DOHH2 (cell line): Measurements from ENCODE around the gene PRKCE.
A peak's percentile ranks its signal among the peaks of the same experiment; 100 is the strongest.
"Not testable (repeated sequence)": the region's sequence is repeated elsewhere in the genome, so short reads cannot be mapped to it uniquely, and the experiment has no call there.

Experiments used
- H3F3A ChIP-seq: fragments of 200-600 bp; sonication (generic), shearing (Covaris generic); 2 replicates; pipeline ENCODE4 v1.6.0; 2016; ENCODE audit warnings: antibody characterized with exemption, mild to moderate bottlenecking; ENCODE audit not compliant: control insufficient read depth, insufficient read depth
- H3K27ac ChIP-seq: fragments of 200-600 bp; sonication (generic); 2 replicates; pipeline ENCODE4 v1.5.1; 2014; ENCODE audit warnings: low read depth, mild to moderate bottlenecking, low read length, moderate library complexity
- H3K27me3 ChIP-seq: fragments of 200-600 bp; sonication (generic); 2 replicates; pipeline ENCODE4 v1.6.1; 2014; ENCODE audit warnings: mild to moderate bottlenecking, low read length, mixed read lengths; ENCODE audit not compliant: control insufficient read depth
- H3K36me3 ChIP-seq: fragments of 200-600 bp; sonication (generic); 2 replicates; pipeline ENCODE4 v1.6.1; 2014; ENCODE audit warnings: mild to moderate bottlenecking, low read length, moderate library complexity, mixed read lengths; ENCODE audit not compliant: control insufficient read depth
- H3K4me1 ChIP-seq: fragments of 200-600 bp; sonication (generic); 2 replicates; pipeline ENCODE4 v1.6.1; 2014; ENCODE audit warnings: mild to moderate bottlenecking, low read length, mixed read lengths; ENCODE audit not compliant: control insufficient read depth
- H3K4me2 ChIP-seq: fragments of 200-600 bp; sonication (generic); 2 replicates; pipeline ENCODE4 v1.6.0; 2014; ENCODE audit warnings: mild to moderate bottlenecking, low read length, moderate library complexity
- H3K4me3 ChIP-seq: fragments of 200-600 bp; sonication (generic); 2 replicates; pipeline ENCODE4 v1.5.1; 2014; ENCODE audit warnings: mild to moderate bottlenecking, low read length, mixed read lengths
- H3K79me2 ChIP-seq: fragments of 200-600 bp; sonication (generic); 2 replicates; pipeline ENCODE4 v1.6.1; 2014; ENCODE audit warnings: mild to moderate bottlenecking, low read length, mixed read lengths; ENCODE audit not compliant: control insufficient read depth
- H3K9me2 ChIP-seq: fragments of 200-600 bp; sonication (generic); replicated peaks from 2 replicates; pipeline ENCODE4 v1.6.1; 2014; ENCODE audit warnings: mild to moderate bottlenecking, low read length, mixed read lengths; ENCODE audit not compliant: control insufficient read depth
- H3K9me3 ChIP-seq: fragments of 200-600 bp; sonication (generic); 2 replicates; pipeline ENCODE4 v1.6.1; 2014; ENCODE audit warnings: antibody characterized with exemption, low read length, mixed read lengths; ENCODE audit not compliant: control insufficient read depth, insufficient read depth
- H4K20me1 ChIP-seq: fragments of 200-600 bp; sonication (generic); 2 replicates; pipeline ENCODE4 v1.6.0; 2014; ENCODE audit warnings: low read depth, mild to moderate bottlenecking, antibody characterized with exemption, low read length, moderate library complexity; ENCODE audit not compliant: control insufficient read depth, insufficient read depth
- EZH2phosphoT487 ChIP-seq: fragments of 200-600 bp; sonication (generic); IDR thresholded peaks from 2 replicates; pipeline ENCODE4 v1.6.1; 2017; ENCODE audit warnings: borderline replicate concordance, mild to moderate bottlenecking, antibody characterized with exemption, low read length, moderate library complexity, mixed read lengths
- TF ChIP-seq, protein P1 (sequence below): fragments of 200-600 bp; sonication (generic); IDR thresholded peaks from one replicate; pipeline ENCODE4 v1.5.1; 2014; ENCODE audit warnings: antibody characterized with exemption, mild to moderate bottlenecking, low read depth, low read length; ENCODE audit not compliant: poor library complexity, severe bottlenecking

Gene PRKCE

DNA sequence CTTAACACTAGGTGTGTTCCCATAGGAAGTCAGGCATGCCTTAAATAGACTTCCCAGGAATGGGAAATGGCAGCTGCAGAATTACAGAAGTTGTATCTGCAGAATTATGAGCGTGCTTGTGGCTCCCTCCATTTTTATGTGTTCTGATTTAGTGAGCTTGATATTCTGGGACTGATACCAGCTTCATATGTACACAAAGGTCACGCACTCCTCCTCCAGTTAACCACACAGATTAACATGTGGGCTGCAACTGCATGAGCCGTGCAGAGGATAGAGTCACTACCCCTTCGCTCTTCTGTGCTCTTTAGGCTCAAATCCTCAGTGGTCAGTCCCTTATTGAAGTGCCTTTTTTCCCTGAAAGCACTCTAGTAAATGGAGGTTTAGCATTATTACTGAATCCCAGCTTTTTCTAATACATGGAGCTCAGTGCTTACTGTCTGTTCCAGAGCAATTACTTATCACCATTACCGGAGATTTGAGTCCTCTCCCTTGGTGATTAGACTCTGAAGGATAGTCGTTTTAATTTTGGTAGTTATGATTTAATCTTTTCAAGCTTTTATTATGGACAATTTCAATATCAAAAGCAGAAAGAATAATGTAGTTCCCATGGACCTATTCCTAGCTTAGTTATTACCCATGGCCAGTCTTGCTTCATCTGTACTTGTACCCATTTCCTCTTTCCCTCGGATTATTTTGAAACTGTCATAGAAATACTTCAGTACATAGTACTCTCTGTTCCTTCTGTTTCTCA lies 238.3 kb downstream of the PRKCE start:
- Histone ChIP-seq H3K27me3 (peaks cover 10% of the 10 kb centered on the region; the same call in 1 of the 2 replicates), H3K4me3 (no peak overlapping the region), H3F3A (no peaks in the 10 kb centered on the region), H3K79me2 (no peaks in the 10 kb centered on the region), H3K9me3 (no peaks in the 10 kb centered on the region), H3K4me2 (peak overlapping the region; percentile 32; the same call in 1 of the 2 replicates), H3K4me1 (peaks cover 51% of the 10 kb centered on the region), H3K9me2 (no peaks in the 10 kb centered on the region), H3K27ac (no peak overlapping the region), H4K20me1 (no peaks in the 10 kb centered on the region), H3K36me3 (no peaks in the 10 kb centered on the region)
- no peak for TF ChIP-seq EZH2phosphoT487
- TF ChIP-seq, protein P1, sequence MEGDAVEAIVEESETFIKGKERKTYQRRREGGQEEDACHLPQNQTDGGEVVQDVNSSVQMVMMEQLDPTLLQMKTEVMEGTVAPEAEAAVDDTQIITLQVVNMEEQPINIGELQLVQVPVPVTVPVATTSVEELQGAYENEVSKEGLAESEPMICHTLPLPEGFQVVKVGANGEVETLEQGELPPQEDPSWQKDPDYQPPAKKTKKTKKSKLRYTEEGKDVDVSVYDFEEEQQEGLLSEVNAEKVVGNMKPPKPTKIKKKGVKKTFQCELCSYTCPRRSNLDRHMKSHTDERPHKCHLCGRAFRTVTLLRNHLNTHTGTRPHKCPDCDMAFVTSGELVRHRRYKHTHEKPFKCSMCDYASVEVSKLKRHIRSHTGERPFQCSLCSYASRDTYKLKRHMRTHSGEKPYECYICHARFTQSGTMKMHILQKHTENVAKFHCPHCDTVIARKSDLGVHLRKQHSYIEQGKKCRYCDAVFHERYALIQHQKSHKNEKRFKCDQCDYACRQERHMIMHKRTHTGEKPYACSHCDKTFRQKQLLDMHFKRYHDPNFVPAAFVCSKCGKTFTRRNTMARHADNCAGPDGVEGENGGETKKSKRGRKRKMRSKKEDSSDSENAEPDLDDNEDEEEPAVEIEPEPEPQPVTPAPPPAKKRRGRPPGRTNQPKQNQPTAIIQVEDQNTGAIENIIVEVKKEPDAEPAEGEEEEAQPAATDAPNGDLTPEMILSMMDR, result no peak

DNA sequence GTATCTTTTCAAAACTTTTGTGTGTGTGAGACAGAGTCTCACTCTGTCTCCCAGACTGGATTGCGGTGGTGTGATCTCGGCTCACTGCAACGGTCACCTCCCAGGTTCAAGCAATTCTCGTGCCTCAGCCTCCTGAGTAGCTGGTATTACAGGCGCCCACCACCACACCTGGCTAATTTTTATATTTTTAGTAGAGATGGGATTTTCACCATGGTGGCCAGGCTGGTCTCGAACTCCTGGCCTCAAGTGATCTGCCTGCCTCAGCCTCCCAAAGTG lies 238.8 kb downstream of the PRKCE start:
- H3K27ac ChIP-seq, H4K20me1 ChIP-seq: not testable (repeated sequence)
- H3K4me1 ChIP-seq, result peaks cover 47% of the 10 kb centered on the region

GRCh38 chr2:45890819-45891218 lies 239.3 kb downstream of the PRKCE start:
- Histone ChIP-seq H3K27me3 (peaks cover 10% of the 10 kb centered on the region; the same call in 1 of the 2 replicates), H3K4me2 (no peak overlapping the region), H3K9me3 (no peaks in the 10 kb centered on the region), H3K36me3 (no peaks in the 10 kb centered on the region), H3K9me2 (no peaks in the 10 kb centered on the region), H3K4me3 (no peak overlapping the region), H3K4me1 (peaks cover 44% of the 10 kb centered on the region), H3F3A (no peaks in the 10 kb centered on the region), H3K79me2 (no peaks in the 10 kb centered on the region), H4K20me1 (no peaks in the 10 kb centered on the region), H3K27ac (no peak overlapping the region)
- TF ChIP-seq, protein P1, result no peak
- no peak for TF ChIP-seq EZH2phosphoT487

More for the DNA sequence above, 238.8 kb downstream of the PRKCE start:
- not testable (repeated sequence) for H3K4me3 ChIP-seq, H3K9me2 ChIP-seq, H3K79me2 ChIP-seq, H3K9me3 ChIP-seq, H3K36me3 ChIP-seq, H3F3A ChIP-seq
- peak overlapping the region; percentile 32; the same call in 1 of the 2 replicates for H3K4me2 ChIP-seq
- H3K27me3 ChIP-seq, result peaks cover 10% of the 10 kb centered on the region; the same call in 1 of the 2 replicates

GRCh38 chr2:45891719-45892424 lies 240.4 kb downstream of the PRKCE start:
- Histone ChIP-seq H3K4me2 (no peak overlapping the region), H3K4me1 (peaks cover 34% of the 10 kb centered on the region), H3K9me3 (no peaks in the 10 kb centered on the region), H3K27me3 (peaks cover 10% of the 10 kb centered on the region; the same call in 1 of the 2 replicates), H3K79me2 (no peaks in the 10 kb centered on the region), H3K27ac (no peak overlapping the region), H3K36me3 (no peaks in the 10 kb centered on the region), H4K20me1 (no peaks in the 10 kb centered on the region), H3F3A (no peaks in the 10 kb centered on the region), H3K9me2 (no peaks in the 10 kb centered on the region), H3K4me3 (no peak overlapping the region)
- no peak for TF ChIP-seq EZH2phosphoT487
- TF ChIP-seq, protein P1, result no peak
